GM12878 (cell line): ENCODE data around the gene TMTC3. TPM values are rescaled to one million over a fixed set of nuclear protein-coding genes. Genes with fewer than 3 reads are reported as not detected.

Experiments
- ATAC-seq: fragments of 200-7000 bp; cut with Tn5 transposase; 3 replicates; pipeline ENCODE4 v1.9.1; 2020; ENCODE audit warnings: mild to moderate bottlenecking, moderate library complexity
- BruUV-seq: library from RNA; stranded (reverse); fragments of 400-500 nt; replicated peaks from 2 replicates; lab custom pipeline; 2021; lab: Mats Ljungman, UMichigan
- CTCF ChIA-PET: fragments of 300-600 bp; sonication (Branson Sonifier 250); formaldehyde crosslinking; extraction: SDS; loops from one replicate; lab custom pipeline; 2021; ENCODE audit warnings: inconsistent platforms; lab: Yijun Ruan, JAX
- POLR2A ChIA-PET: fragments of 350-600 bp; formaldehyde crosslinking; extraction: SDS; loops from one replicate; lab custom pipeline; 2021; ENCODE audit warnings: inconsistent platforms; lab: Charles Lee
- RAD21 ChIA-PET: fragments of 300-600 bp; sonication (Branson Sonifier 250); formaldehyde crosslinking; loops from one replicate; lab custom pipeline; 2023; ENCODE audit warnings: antibody characterized with exemption; ENCODE audit not compliant: unreplicated experiment; lab: Charles Lee
- SMC1A ChIA-PET: fragments of 300-600 bp; sonication (Branson Sonifier 250); formaldehyde crosslinking; loops from one replicate; lab custom pipeline; 2023; ENCODE audit not compliant: unreplicated experiment, uncharacterized antibody; lab: Charles Lee
- DNase-seq: peaks from one replicate; pipeline ENCODE4 v3.0.0-alpha.2; 2011; ENCODE audit warnings: low read depth, low spot score
- FAIRE-seq: peaks from 3 replicates; lab custom pipeline; 2011; peaks lifted over from hg19 to GRCh38; lab: Jason Lieb, UNC
- H2AFZ ChIP-seq: 2 replicates; pipeline ENCODE4 v1.6.0; 2011; ENCODE audit warnings: low read depth, low read length, control low read depth; ENCODE audit not compliant: control insufficient read depth
- H3K27ac ChIP-seq: 2 replicates; pipeline ENCODE4 v1.5.1; 2011; ENCODE audit warnings: control low read depth; ENCODE audit not compliant: control insufficient read depth, insufficient read depth
- H3K27me3 ChIP-seq, 2 experiments: replicated peaks in 1 of 2; 2 replicates each; pipeline versions ENCODE4 v1.6.0 to v1.6.1; 2011; ENCODE audit warnings: low read length in 1 of 2; ENCODE audit not compliant: control insufficient read depth in 2 of 2, insufficient read depth in 2 of 2
- H3K36me3 ChIP-seq, 2 experiments: 2 replicates each; pipeline ENCODE4 v1.5.1; 2011; ENCODE audit warnings: low read length in 1 of 2; ENCODE audit not compliant: control insufficient read depth in 2 of 2, insufficient read depth in 2 of 2
- H3K4me1 ChIP-seq: 2 replicates; pipeline ENCODE4 v1.6.1; 2011; ENCODE audit warnings: mild to moderate bottlenecking, low read length, moderate library complexity, mixed read lengths; ENCODE audit not compliant: control insufficient read depth, insufficient read depth
- H3K4me2 ChIP-seq: 2 replicates; pipeline ENCODE4 v1.6.0; 2011; ENCODE audit warnings: control low read depth; ENCODE audit not compliant: control insufficient read depth, insufficient read depth
- H3K4me3 ChIP-seq: fragments of 200-600 bp; sonication (generic); 2 replicates; pipeline ENCODE4 v1.5.1; 2016
- H3K79me2 ChIP-seq: 2 replicates; pipeline ENCODE4 v1.6.0; 2011; ENCODE audit warnings: low read length; ENCODE audit not compliant: control insufficient read depth, insufficient read depth
- H3K9ac ChIP-seq: 2 replicates; pipeline ENCODE4 v1.8.0; 2011; ENCODE audit warnings: low read length, control low read depth, mixed read lengths; ENCODE audit not compliant: control insufficient read depth, insufficient read depth
- H3K9me3 ChIP-seq: replicated peaks from 3 replicates; pipeline ENCODE4 v1.5.1; 2011; ENCODE audit warnings: mild to moderate bottlenecking, low read length; ENCODE audit not compliant: control insufficient read depth, insufficient read depth
- H4K20me1 ChIP-seq: 2 replicates; pipeline ENCODE4 v1.6.0; 2011; ENCODE audit not compliant: control insufficient read depth, insufficient read depth
- BACH1 ChIP-seq: fragments of 450-650 bp; IDR thresholded peaks from 2 replicates; pipeline ENCODE4 v1.6.1; 2017; ENCODE audit warnings: mild to moderate bottlenecking, borderline replicate concordance
- CEBPZ ChIP-seq: fragments of 150-350 bp; IDR thresholded peaks from 2 replicates; pipeline ENCODE4 v1.6.1; 2016; ENCODE audit warnings: low read depth, low read length
- E2F4 ChIP-seq: IDR thresholded peaks from 2 replicates; pipeline ENCODE4 v1.6.1; 2012; ENCODE audit warnings: low read depth, low read length, improper control_type of control experiment
- EED ChIP-seq: sonication (generic); IDR thresholded peaks from 2 replicates; pipeline ENCODE4 v1.6.1; 2016; ENCODE audit warnings: antibody characterized with exemption, low read depth
- IRF4 ChIP-seq: IDR thresholded peaks from 2 replicates; pipeline ENCODE4 v1.6.1; 2011; ENCODE audit warnings: low read depth, low read length
- JUNB ChIP-seq: IDR thresholded peaks from 2 replicates; pipeline ENCODE4 v1.6.1; 2016; ENCODE audit warnings: antibody characterized with exemption, mild to moderate bottlenecking
- KAT2A ChIP-seq: conservative IDR thresholded peaks from 2 replicates; pipeline ENCODE4 v1.6.1; 2011; ENCODE audit warnings: low read depth, low read length; ENCODE audit not compliant: control insufficient read depth
- MEF2A ChIP-seq: IDR thresholded peaks from 2 replicates; pipeline ENCODE4 v1.6.1; 2011; ENCODE audit warnings: low read depth, mild to moderate bottlenecking, low read length, moderate library complexity; ENCODE audit not compliant: insufficient read depth
- MTA3 ChIP-seq: IDR thresholded peaks from 2 replicates; pipeline ENCODE4 v1.6.1; 2012; ENCODE audit warnings: low read length, inconsistent platforms, borderline replicate concordance
- NFIC ChIP-seq: IDR thresholded peaks from 2 replicates; pipeline ENCODE4 v1.6.1; 2012; ENCODE audit warnings: low read depth, mild to moderate bottlenecking, inconsistent platforms, low read length, moderate library complexity
- POLR2AphosphoS2 ChIP-seq: IDR thresholded peaks from 2 replicates; pipeline ENCODE4 v1.6.1; 2011; ENCODE audit warnings: low read depth, mild to moderate bottlenecking, low read length, improper control_type of control experiment, moderate library complexity
- POLR2AphosphoS5 ChIP-seq: IDR thresholded peaks from 2 replicates; pipeline ENCODE4 v1.6.1; 2011; ENCODE audit warnings: mild to moderate bottlenecking, low read length, inconsistent platforms
- RELB ChIP-seq: fragments of 450-650 bp; IDR thresholded peaks from 2 replicates; pipeline ENCODE4 v1.6.1; 2017; ENCODE audit warnings: low read depth, mild to moderate bottlenecking, moderate library complexity
- SMAD1 ChIP-seq: fragments of 450-650 bp; IDR thresholded peaks from 2 replicates; pipeline ENCODE4 v1.6.1; 2018; ENCODE audit warnings: mild to moderate bottlenecking, low read depth; ENCODE audit not compliant: partially characterized antibody
- SMAD5 ChIP-seq: IDR thresholded peaks from 2 replicates; pipeline ENCODE4 v1.6.1; 2016; ENCODE audit warnings: antibody characterized with exemption, low read depth
- TARDBP ChIP-seq: IDR thresholded peaks from 2 replicates; pipeline ENCODE4 v1.6.1; 2016; ENCODE audit warnings: borderline replicate concordance
- TCF3 ChIP-seq: IDR thresholded peaks from 2 replicates; pipeline ENCODE4 v1.6.1; 2012; ENCODE audit warnings: low read depth, mild to moderate bottlenecking, low read length, borderline replicate concordance; ENCODE audit not compliant: insufficient read depth
- ZNF274 ChIP-seq: IDR thresholded peaks from one replicate; pipeline ENCODE4 v1.8.0; 2011; ENCODE audit not compliant: insufficient read length, insufficient read depth
- WGBS: methylation state at CpG from one replicate; pipeline ENCODE4 v1.1.6; 2016; ENCODE audit warnings: low lambda C conversion rate; ENCODE audit not compliant: insufficient replicate concordance, insufficient coverage; ENCODE audit errors: missing lambda C conversion rate; 5-methylcytosine and 5-hydroxymethylcytosine counted together
- in situ Hi-C: fragments of 300-500 bp; cut with MboI; formaldehyde crosslinking; loops from 9 replicates; pipeline ENCODE4 v1.14.3; 2018; ENCODE audit warnings: mixed read lengths
- intact Hi-C: fragments of 100-400 bp; cut with micrococcal nuclease; formaldehyde crosslinking; loops from one replicate; pipeline ENCODE4 v1.14.2; 2022; ENCODE audit not compliant: unreplicated experiment
- polyA plus RNA-seq, 11 experiments: library from polyadenylated mRNA; depleted of rRNA in 4 of 11; unstranded in 6 of 11; stranded (reverse) in 5 of 11; fragments of >200 nt; fragmentation: Nextera tagmentation in 4 of 11; fragmentation: Illumina TruSeq in 1 of 11; extraction: Ambion mirVana in 4 of 11; extraction: Trizol in 1 of 11; gene quantifications; 1 replicate in 1 of 11; 2 replicates in 10 of 11; pipeline versions ENCODE4 v1.2.1 to v1.2.3, GENCODE V29; 2011 to 2016; ENCODE audit warnings: inconsistent platforms in 2 of 11, missing spikeins in 2 of 11, low read depth in 1 of 11
- total RNA-seq, 4 experiments: library from RNA; depleted of rRNA in 3 of 4; stranded (reverse); fragments of >200 nt in 3 of 4; fragmentation: Illumina TruSeq in 1 of 4; extraction: Trizol in 1 of 4; gene quantifications; 2 replicates each; pipeline versions ENCODE4 v1.2.1 to v1.2.3, GENCODE V29; 2013 to 2021

Gene TMTC3
- total and polyA plus RNA-seq, 10 of the 15 experiments (the other 5 are each of a cell fraction or from before 2014, with no cell fraction given): 1.4 to 5.7 (median 3.5) TPM

- Histone ChIP-seq H2AFZ (no peak overlapping the region), H3K79me2 (no peaks in the 10 kb centered on the region), H4K20me1 (no peaks in the 10 kb centered on the region), H3K4me1 (no peaks in the 10 kb centered on the region), H3K4me2 (no peak overlapping the region), H3K27ac (no peak overlapping the region), H3K9me3 (no peaks in the 10 kb centered on the region), H3K9ac (no peak overlapping the region), H3K27me3 (no peaks in the 10 kb centered on the region), H3K4me3 (no peak overlapping the region), H3K36me3 (no peaks in the 10 kb centered on the region; a peak in 1 of 4 replicates)
- no peak for TF ChIP-seq RELB
- no peak for TF ChIP-seq E2F4
- TF ChIP-seq EED: no peak
- no peak for TF ChIP-seq MTA3
- no peak for TF ChIP-seq POLR2AphosphoS2
- no peak for TF ChIP-seq NFIC
- no peak for TF ChIP-seq IRF4
- TF ChIP-seq CEBPZ: no peak
- no peak for TF ChIP-seq SMAD5
- no peak for TF ChIP-seq BACH1
- no peak for TF ChIP-seq POLR2AphosphoS5
- TF ChIP-seq TARDBP: no peak
- TF ChIP-seq KAT2A: no peak
- TF ChIP-seq JUNB: no peak
- no peak for TF ChIP-seq MEF2A
- TF ChIP-seq TCF3: no peak
- TF ChIP-seq SMAD1: no peak
- no peak for TF ChIP-seq ZNF274
- CTCF ChIA-PET: no interaction called here
- no peak for DNase-seq
- WGBS: 92% methylated on average over 2 of the region's 2 CpGs
- peak; percentile 35 for FAIRE-seq
- no peak for ATAC-seq
- in situ Hi-C loops (no loop called here), intact Hi-C loops (no loop called here)
- SMC1A ChIA-PET: no interaction called here
- BruUV-seq: no TSS peak
- RAD21 ChIA-PET: no interaction called here
- POLR2A ChIA-PET: no interaction called here
These were observed 50.3 kb downstream of the TMTC3 start for GRCh38 chr12:88192426-88192825.
